IPS-20b (cell line): ENCODE measurements around the gene EGR4.

Source experiments
- H3K27ac ChIP-seq: one replicate; pipeline ENCODE4 v1.5.1; 2013; ENCODE audit warnings: low read length
- H3K27me3 ChIP-seq: 2 replicates; pipeline ENCODE4 v1.6.1; 2013; ENCODE audit warnings: mild to moderate bottlenecking, low read length, inconsistent platforms; ENCODE audit not compliant: insufficient read depth
- H3K36me3 ChIP-seq: 2 replicates; pipeline ENCODE4 v1.6.1; 2013; ENCODE audit warnings: low read depth, mild to moderate bottlenecking, inconsistent platforms, low read length, moderate library complexity; ENCODE audit not compliant: insufficient read depth
- H3K4me1 ChIP-seq: 2 replicates; pipeline ENCODE4 v1.6.1; 2013; ENCODE audit warnings: mild to moderate bottlenecking, control low read depth, inconsistent platforms, low read length, moderate library complexity; ENCODE audit not compliant: insufficient read depth
- H3K4me3 ChIP-seq: 2 replicates; pipeline ENCODE4 v1.5.1; 2013; ENCODE audit warnings: mild to moderate bottlenecking, low read length, inconsistent platforms
- H3K9ac ChIP-seq: 2 replicates; pipeline ENCODE4 v1.6.1; 2013; ENCODE audit warnings: low read depth, mild to moderate bottlenecking, inconsistent platforms, low read length, moderate library complexity
- H3K9me3 ChIP-seq: 2 replicates; pipeline ENCODE4 v1.6.1; 2013; ENCODE audit warnings: mild to moderate bottlenecking, low read depth, low read length, inconsistent platforms; ENCODE audit not compliant: insufficient read depth

Gene EGR4

GRCh38 chr2:73259704-73260337, 33.5 kb downstream of the EGR4 start:
- no peak overlapping the region for H3K9ac ChIP-seq
- H3K4me3 ChIP-seq, result no peak overlapping the region
- H3K27me3 ChIP-seq, result no peaks in the 10 kb centered on the region
- no peaks in the 10 kb centered on the region; the same call in 1 of the 2 replicates for H3K4me1 ChIP-seq
- H3K36me3 ChIP-seq, result peaks cover 17% of the 10 kb centered on the region; the same call in 1 of the 2 replicates
- no peaks in the 10 kb centered on the region for H3K9me3 ChIP-seq
- H3K27ac ChIP-seq, result no peak overlapping the region

- H3K4me1 ChIP-seq, result no peaks in the 10 kb centered on the region; the same call in 1 of the 2 replicates
- H3K36me3 ChIP-seq, result peaks cover 22% of the 10 kb centered on the region; the same call in 1 of the 2 replicates
- H3K9ac ChIP-seq, result no peak overlapping the region
- no peaks in the 10 kb centered on the region for H3K9me3 ChIP-seq
- H3K27me3 ChIP-seq, result no peaks in the 10 kb centered on the region
- no peak overlapping the region for H3K27ac ChIP-seq
- H3K4me3 ChIP-seq, result no peak overlapping the region
These were observed 34.1 kb downstream of the EGR4 start for GRCh38 chr2:73259276-73259675.

- Histone ChIP-seq H3K36me3 (peaks cover 26% of the 10 kb centered on the region), H3K9ac (no peak overlapping the region), H3K4me3 (no peak overlapping the region), H3K27me3 (no peaks in the 10 kb centered on the region), H3K4me1 (no peaks in the 10 kb centered on the region; the same call in 1 of the 2 replicates), H3K9me3 (no peaks in the 10 kb centered on the region), H3K27ac (no peak overlapping the region)
These were observed 34.5 kb downstream of the EGR4 start for GRCh38 chr2:73258913-73259215.

GRCh38 chr2:73258186-73258912, 35.0 kb downstream of the EGR4 start:
- Histone ChIP-seq H3K4me3 (no peak overlapping the region), H3K9me3 (no peaks in the 10 kb centered on the region), H3K9ac (no peak overlapping the region), H3K27me3 (no peaks in the 10 kb centered on the region), H3K4me1 (no peaks in the 10 kb centered on the region; the same call in 1 of the 2 replicates), H3K27ac (no peak overlapping the region), H3K36me3 (peaks cover 32% of the 10 kb centered on the region)

- H3K36me3 ChIP-seq, result peaks cover 35% of the 10 kb centered on the region
- H3K9ac ChIP-seq, result no peak overlapping the region
- H3K4me1 ChIP-seq, result no peaks in the 10 kb centered on the region; the same call in 1 of the 2 replicates
- H3K4me3 ChIP-seq, result no peak overlapping the region
- H3K27ac ChIP-seq, result no peak overlapping the region
- no peaks in the 10 kb centered on the region for H3K9me3 ChIP-seq
- no peaks in the 10 kb centered on the region for H3K27me3 ChIP-seq
These were observed 35.8 kb downstream of the EGR4 start for GRCh38 chr2:73257425-73258125.

GRCh38 chr2:73257021-73257420, 36.3 kb downstream of the EGR4 start:
- no peak overlapping the region for H3K9ac ChIP-seq
- H3K27ac ChIP-seq, result no peak overlapping the region
- no peaks in the 10 kb centered on the region for H3K9me3 ChIP-seq
- H3K4me3 ChIP-seq, result no peak overlapping the region
- peaks cover 40% of the 10 kb centered on the region for H3K36me3 ChIP-seq
- H3K4me1 ChIP-seq, result no peaks in the 10 kb centered on the region; the same call in 1 of the 2 replicates
- no peaks in the 10 kb centered on the region for H3K27me3 ChIP-seq

- no peak overlapping the region for H3K9ac ChIP-seq
- no peaks in the 10 kb centered on the region for H3K27me3 ChIP-seq
- no peaks in the 10 kb centered on the region; the same call in 1 of the 2 replicates for H3K4me1 ChIP-seq
- peaks cover 44% of the 10 kb centered on the region for H3K36me3 ChIP-seq
- no peak overlapping the region for H3K27ac ChIP-seq
- H3K4me3 ChIP-seq, result no peak overlapping the region
- H3K9me3 ChIP-seq, result no peaks in the 10 kb centered on the region
These were observed 36.8 kb downstream of the EGR4 start for GRCh38 chr2:73256618-73256922.

GRCh38 chr2:73255907-73256617, 37.3 kb downstream of the EGR4 start:
- Histone ChIP-seq H3K4me1 (no peaks in the 10 kb centered on the region; the same call in 1 of the 2 replicates), H3K9ac (no peak overlapping the region), H3K4me3 (no peak overlapping the region), H3K27me3 (no peaks in the 10 kb centered on the region), H3K36me3 (peaks cover 49% of the 10 kb centered on the region), H3K27ac (no peak overlapping the region), H3K9me3 (no peaks in the 10 kb centered on the region)

GRCh38 chr2:73255007-73255644, 38.2 kb downstream of the EGR4 start:
- Histone ChIP-seq H3K27ac (no peak overlapping the region), H3K9ac (no peak overlapping the region), H3K9me3 (no peaks in the 10 kb centered on the region), H3K36me3 (peaks cover 58% of the 10 kb centered on the region), H3K27me3 (no peaks in the 10 kb centered on the region), H3K4me1 (no peaks in the 10 kb centered on the region; the same call in 1 of the 2 replicates), H3K4me3 (no peak overlapping the region)

- H3K36me3 ChIP-seq, result peaks cover 58% of the 10 kb centered on the region
- no peaks in the 10 kb centered on the region for H3K9me3 ChIP-seq
- H3K27me3 ChIP-seq, result no peaks in the 10 kb centered on the region
- H3K4me3 ChIP-seq, result no peak overlapping the region
- H3K4me1 ChIP-seq, result no peaks in the 10 kb centered on the region; the same call in 1 of the 2 replicates
- H3K9ac ChIP-seq, result no peak overlapping the region
- H3K27ac ChIP-seq, result no peak overlapping the region
These were observed 38.9 kb downstream of the EGR4 start for GRCh38 chr2:73254343-73255006.

GRCh38 chr2:73253901-73254300, 39.4 kb downstream of the EGR4 start:
- Histone ChIP-seq H3K9me3 (no peaks in the 10 kb centered on the region), H3K4me1 (no peaks in the 10 kb centered on the region; the same call in 1 of the 2 replicates), H3K27ac (no peak overlapping the region), H3K27me3 (no peaks in the 10 kb centered on the region), H3K4me3 (no peak overlapping the region), H3K9ac (no peak overlapping the region), H3K36me3 (peaks cover 63% of the 10 kb centered on the region)
